Measurements from ENCODE around the gene RGS6. TPM values are rescaled to one million over a fixed set of nuclear protein-coding genes. Genes with fewer than 3 reads are reported as not detected.

Gene RGS6
- total RNA-seq, 2 donors from 2014 or later, result 0.15 to 0.45 TPM

- no peak for TF ChIP-seq CTCF (IDR thresholded peaks at IDR 0.05)
- no peaks in the 10 kb centered on the region for H3K27me3 ChIP-seq
- H3K36me3 ChIP-seq, result no peaks in the 10 kb centered on the region
- no peak overlapping the region for H3K4me3 ChIP-seq
- H3K9me3 ChIP-seq, result no peaks in the 10 kb centered on the region
- DNase-seq, result no peak
- no peak overlapping the region for H3K9ac ChIP-seq (ENCODE audit: low read depth in 2 of 2, low read length in 2 of 2)
- no peak overlapping the region for H3K27ac ChIP-seq
- intact Hi-C loops (cut with DNase I), result no loop called here
- no peaks in the 10 kb centered on the region for H3K4me1 ChIP-seq
Observed at GRCh38 chr14:72084935-72085334, 152.7 kb downstream of the RGS6 start.

- no peaks in the 10 kb centered on the region for H3K27me3 ChIP-seq
- H3K4me1 ChIP-seq, result no peaks in the 10 kb centered on the region
- DNase-seq, result no peak
- intact Hi-C loops (cut with DNase I), result no loop called here
- no peak overlapping the region for H3K9ac ChIP-seq (ENCODE audit: low read depth in 2 of 2, low read length in 2 of 2)
- H3K9me3 ChIP-seq, result no peaks in the 10 kb centered on the region
- no peaks in the 10 kb centered on the region for H3K36me3 ChIP-seq
- TF ChIP-seq CTCF (IDR thresholded peaks at IDR 0.05), result no peak
- no peak overlapping the region for H3K4me3 ChIP-seq
- no peak overlapping the region for H3K27ac ChIP-seq
Observed at GRCh38 chr14:72089625-72090024, 157.4 kb downstream of the RGS6 start.

- no peaks in the 10 kb centered on the region for H3K27me3 ChIP-seq
- no peak for TF ChIP-seq CTCF (IDR thresholded peaks at IDR 0.05)
- H3K9me3 ChIP-seq, result no peaks in the 10 kb centered on the region
- H3K4me1 ChIP-seq, result no peaks in the 10 kb centered on the region
- no peak overlapping the region for H3K4me3 ChIP-seq
- no peak overlapping the region for H3K27ac ChIP-seq
- H3K9ac ChIP-seq (ENCODE audit: low read depth in 2 of 2, low read length in 2 of 2), result no peak overlapping the region
- no peaks in the 10 kb centered on the region for H3K36me3 ChIP-seq
- intact Hi-C loops (cut with DNase I), result no loop called here
- no peak for DNase-seq
Observed at GRCh38 chr14:72094844-72095582, 162.8 kb downstream of the RGS6 start.

DNA sequence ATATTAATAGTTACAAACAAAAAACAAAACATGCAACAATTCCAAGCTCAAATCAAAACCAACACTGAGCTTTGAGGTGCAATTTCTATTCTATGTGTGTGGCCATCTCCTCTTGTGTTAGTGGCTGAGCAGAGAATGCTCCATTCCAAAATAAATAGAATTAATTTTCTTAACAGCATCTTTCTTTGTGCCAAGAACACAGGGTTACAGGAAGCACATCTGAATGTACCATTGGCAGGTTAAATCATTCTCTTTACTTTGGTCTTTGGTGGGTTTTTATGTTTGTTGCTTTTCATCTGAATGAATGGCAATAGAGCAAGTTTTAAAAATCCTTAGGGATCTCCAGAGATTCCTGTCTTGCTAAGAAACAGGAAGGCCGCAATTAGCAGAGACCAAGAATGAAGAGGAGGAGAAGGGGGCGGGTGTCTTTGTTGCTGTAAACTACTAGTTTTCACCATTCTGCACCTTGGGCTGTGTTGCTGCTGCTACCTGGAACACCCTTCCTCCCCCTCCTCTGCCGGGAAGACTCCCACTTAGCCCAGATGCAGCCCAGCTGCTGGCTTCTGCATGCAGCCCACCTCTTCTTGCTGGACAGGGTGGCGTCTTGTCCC lies 165.0 kb downstream of the RGS6 start:
- TF ChIP-seq CTCF (IDR thresholded peaks at IDR 0.05), result no peak
- Histone ChIP-seq H3K27me3 (no peaks in the 10 kb centered on the region), H3K4me1 (no peaks in the 10 kb centered on the region), H3K4me3 (no peak overlapping the region), H3K36me3 (no peaks in the 10 kb centered on the region), H3K9ac (ENCODE audit: low read depth in 2 of 2, low read length in 2 of 2) (no peak overlapping the region), H3K9me3 (no peaks in the 10 kb centered on the region), H3K27ac (no peak overlapping the region)
- no peak for DNase-seq
- intact Hi-C loops (cut with DNase I), result no loop called here

- intact Hi-C loops (cut with DNase I), result no loop called here
- DNase-seq, result no peak
- H3K9me3 ChIP-seq, result no peaks in the 10 kb centered on the region
- TF ChIP-seq CTCF (IDR thresholded peaks at IDR 0.05), result no peak
- no peaks in the 10 kb centered on the region for H3K27me3 ChIP-seq
- H3K36me3 ChIP-seq, result no peaks in the 10 kb centered on the region
- no peak overlapping the region for H3K4me3 ChIP-seq
- no peaks in the 10 kb centered on the region for H3K4me1 ChIP-seq
- H3K27ac ChIP-seq, result no peak overlapping the region
- no peak overlapping the region for H3K9ac ChIP-seq (ENCODE audit: low read depth in 2 of 2, low read length in 2 of 2)
Observed at GRCh38 chr14:72098210-72098609, 166.0 kb downstream of the RGS6 start.

Data from colonic mucosa (tissue), 4 donors.